A673 (cell line): Measurements from ENCODE around the gene NLRP9.

Experiments used
- CTCF ChIP-seq: fragments of 300-800, 200-600 bp; sonication (generic); conservative IDR thresholded peaks from 2 replicates; pipeline ENCODE4 v1.5.1; 2017; ENCODE audit warnings: low read depth, mild to moderate bottlenecking, antibody characterized with exemption, low read length, moderate library complexity, mixed read lengths
- EZH2 ChIP-seq: fragments of 200-600 bp; sonication (generic); IDR thresholded peaks from 2 replicates; pipeline ENCODE4 v1.6.1; 2017; ENCODE audit warnings: borderline replicate concordance, low read depth, mild to moderate bottlenecking, mixed read lengths, antibody characterized with exemption, low read length; ENCODE audit not compliant: poor library complexity, severe bottlenecking

- TF ChIP-seq CTCF (no peak), EZH2 (no peak)
These were observed 21.7 kb downstream of the NLRP9 start for GRCh38 chr19:55716531-55716930.
